ENCODE measurements around the gene TOPORS.
A peak's percentile ranks its signal among the peaks of the same experiment; 100 is the strongest.
"Not testable (repeated sequence)": the region's sequence is repeated elsewhere in the genome, so short reads cannot be mapped to it uniquely, and the experiment has no call there.

TOPORS gene

GRCh38 chr9:32566770-32567169 lies 14.4 kb upstream of the TOPORS start:
- DNase-seq (ENCODE audit: low read depth in 1 of 2, low spot score in 1 of 2): no peak

GRCh38 chr9:32565967-32566366 lies 13.6 kb upstream of the TOPORS start:
- DNase-seq (ENCODE audit: low read depth in 1 of 2, low spot score in 1 of 2): no peak

DNA sequence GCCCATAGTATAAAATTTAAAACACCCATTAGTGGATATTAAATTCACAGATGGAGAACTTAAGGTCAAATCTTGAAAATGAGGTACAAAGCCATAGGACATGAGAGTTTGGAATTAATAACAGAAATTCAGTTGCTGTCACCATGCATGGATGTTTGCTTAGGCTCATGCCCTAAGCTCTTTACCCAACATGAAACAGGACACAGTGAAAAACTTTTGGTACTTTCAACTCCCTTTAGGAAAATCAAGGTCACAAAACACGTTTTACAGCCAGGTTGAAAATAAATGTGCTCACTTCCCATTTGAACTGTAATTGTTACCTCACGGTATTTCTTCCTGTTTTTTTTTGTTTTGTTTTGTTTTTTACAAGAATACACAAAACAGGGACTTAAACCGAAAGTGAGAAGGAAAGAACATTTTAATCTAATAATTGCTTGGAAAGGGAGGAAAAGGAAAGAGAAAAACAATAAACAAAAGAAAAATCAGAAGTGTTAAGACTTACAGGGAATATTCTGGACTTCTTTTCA lies 6.1 kb upstream of the TOPORS start:
- DNase-seq (ENCODE audit: low read depth in 1 of 2, low spot score in 1 of 2): no peak

GRCh38 chr9:32554591-32554990 lies 2.2 kb upstream of the TOPORS start:
- DNase-seq (ENCODE audit: low read depth in 1 of 2, low spot score in 1 of 2): no peak

GRCh38 chr9:32554107-32554506 lies 1.7 kb upstream of the TOPORS start:
- no peak for DNase-seq (ENCODE audit: low read depth in 1 of 2, low spot score in 1 of 2)

DNA sequence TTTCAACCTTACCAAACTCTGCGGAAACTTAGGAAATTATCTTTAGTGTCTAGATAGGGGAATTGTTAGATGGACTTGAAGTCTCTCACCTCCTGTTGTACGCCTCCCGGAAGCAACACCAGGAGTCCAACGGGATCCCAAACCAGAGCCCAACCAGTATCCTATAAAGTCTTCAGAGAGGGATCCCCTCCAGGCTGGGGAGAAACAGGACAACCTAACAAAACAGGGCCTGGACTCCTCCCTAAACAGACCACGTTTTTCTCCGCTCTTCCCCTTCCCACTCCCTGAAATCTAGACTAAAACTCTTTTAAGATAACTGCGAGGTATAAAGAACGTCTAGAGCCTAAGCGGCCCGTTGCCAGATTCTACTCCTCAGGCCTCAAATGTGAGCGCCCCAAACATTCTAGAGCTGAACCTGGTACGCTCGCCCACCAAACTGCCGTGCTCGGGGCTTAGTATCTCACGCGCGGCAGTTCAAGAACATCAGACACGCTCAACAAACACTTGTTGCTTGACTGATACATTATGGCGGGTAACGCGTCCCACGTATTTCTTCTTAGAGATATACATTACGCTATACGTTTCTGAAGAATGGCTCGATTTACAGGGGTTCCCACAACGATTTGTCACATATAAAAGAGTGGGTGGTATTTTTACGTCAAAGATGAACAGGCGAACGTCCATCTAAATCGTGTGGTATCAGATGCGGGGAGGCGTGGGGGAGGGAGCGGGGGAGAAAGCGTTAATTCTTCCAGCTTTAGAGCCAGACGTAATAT lies 922 bp downstream of the TOPORS start:
- peak; percentile 3 to 17 for DNase-seq (ENCODE audit: low read depth in 1 of 2, low spot score in 1 of 2)

- DNase-seq (ENCODE audit: low read depth in 1 of 2, low spot score in 1 of 2): peak; percentile 89 to 91
Measured at GRCh38 chr9:32550562-32551275, 1.7 kb downstream of the TOPORS start.

DNA sequence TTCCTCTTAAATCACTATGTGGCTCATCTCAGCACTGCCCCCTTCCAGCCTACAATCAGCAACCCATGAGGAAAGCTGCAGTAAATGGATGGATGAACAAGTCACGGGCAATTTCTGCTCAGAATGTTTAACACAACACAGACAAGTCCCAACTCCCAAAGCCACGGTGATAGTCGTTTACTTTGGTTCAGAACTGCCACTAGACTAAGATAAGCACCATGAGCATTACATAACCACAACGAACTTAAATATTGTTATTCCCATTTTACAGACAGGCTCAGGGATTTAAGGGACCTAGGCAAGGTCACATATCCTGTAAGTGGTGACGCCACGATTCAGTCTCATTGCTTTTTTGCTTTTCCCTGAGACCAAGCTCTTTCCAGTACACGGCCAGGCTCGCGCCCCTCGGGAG lies 2.2 kb downstream of the TOPORS start:
- DNase-seq (ENCODE audit: low read depth in 1 of 2, low spot score in 1 of 2): no peak

- not testable (repeated sequence) for DNase-seq (ENCODE audit: low read depth in 1 of 2, low spot score in 1 of 2)
Measured at GRCh38 chr9:32548213-32548612, 4.2 kb downstream of the TOPORS start.

GRCh38 chr9:32545884-32546283 lies 6.5 kb downstream of the TOPORS start:
- no peak for DNase-seq (ENCODE audit: low read depth in 1 of 2, low spot score in 1 of 2)

- DNase-seq (ENCODE audit: low read depth in 1 of 2, low spot score in 1 of 2): no peak
Measured at GRCh38 chr9:32543047-32543446, 9.3 kb downstream of the TOPORS start.

DNA sequence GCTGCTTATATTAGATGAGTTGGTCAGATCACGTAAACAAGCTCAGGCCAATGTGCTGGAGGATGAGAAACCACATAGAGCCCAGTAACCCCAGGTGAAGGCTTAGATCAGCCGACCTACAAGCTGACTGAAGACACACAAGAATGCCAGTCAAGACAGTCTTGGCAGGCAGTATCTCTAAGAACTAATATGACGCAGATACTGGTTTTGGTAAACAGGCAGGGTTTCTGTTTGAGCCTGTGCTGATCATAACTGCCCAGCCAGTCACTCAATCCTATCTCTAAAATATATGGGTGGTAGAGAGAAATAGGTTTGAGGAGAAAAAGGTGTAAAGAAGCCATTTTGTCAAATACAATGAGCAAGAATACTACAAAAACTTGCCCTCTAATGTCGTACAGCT lies 18.6 kb downstream of the TOPORS start:
- DNase-seq (ENCODE audit: low read depth in 1 of 2, low spot score in 1 of 2): no peak

- no peak for DNase-seq (ENCODE audit: low read depth in 1 of 2, low spot score in 1 of 2)
Measured at GRCh38 chr9:32533336-32533735, 19.1 kb downstream of the TOPORS start.

DNA sequence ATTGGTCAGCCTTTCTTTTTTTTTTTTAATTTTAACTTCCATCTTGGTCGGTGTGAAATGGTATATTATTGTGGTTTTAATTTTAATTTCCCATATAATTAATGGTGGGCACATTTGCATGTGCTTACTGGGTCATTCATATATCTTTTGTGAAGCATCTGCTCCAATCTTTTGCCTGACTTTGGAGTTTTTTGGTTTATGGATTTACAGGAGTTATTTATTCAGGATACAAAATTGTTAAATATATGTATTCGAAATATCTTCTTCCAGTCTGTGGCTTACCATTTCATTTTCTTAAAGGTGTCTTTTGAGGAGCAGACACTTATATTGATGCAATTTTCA lies 25.7 kb downstream of the TOPORS start:
- no peak for DNase-seq (ENCODE audit: low read depth in 1 of 2, low spot score in 1 of 2)

GRCh38 chr9:32526041-32526706 lies 26.2 kb downstream of the TOPORS start, which contains the start of gene RIGI:
TSS of gene RIGI (minus strand) at chr9:32526196. CDS start at chr9:32526166, 30 bp downstream.
- DNase-seq (ENCODE audit: low read depth in 1 of 2, low spot score in 1 of 2): peak; percentile 49 to 52

GRCh38 chr9:32525709-32526030 lies 26.7 kb downstream of the TOPORS start:
- no peak for DNase-seq (ENCODE audit: low read depth in 1 of 2, low spot score in 1 of 2)

DNA sequence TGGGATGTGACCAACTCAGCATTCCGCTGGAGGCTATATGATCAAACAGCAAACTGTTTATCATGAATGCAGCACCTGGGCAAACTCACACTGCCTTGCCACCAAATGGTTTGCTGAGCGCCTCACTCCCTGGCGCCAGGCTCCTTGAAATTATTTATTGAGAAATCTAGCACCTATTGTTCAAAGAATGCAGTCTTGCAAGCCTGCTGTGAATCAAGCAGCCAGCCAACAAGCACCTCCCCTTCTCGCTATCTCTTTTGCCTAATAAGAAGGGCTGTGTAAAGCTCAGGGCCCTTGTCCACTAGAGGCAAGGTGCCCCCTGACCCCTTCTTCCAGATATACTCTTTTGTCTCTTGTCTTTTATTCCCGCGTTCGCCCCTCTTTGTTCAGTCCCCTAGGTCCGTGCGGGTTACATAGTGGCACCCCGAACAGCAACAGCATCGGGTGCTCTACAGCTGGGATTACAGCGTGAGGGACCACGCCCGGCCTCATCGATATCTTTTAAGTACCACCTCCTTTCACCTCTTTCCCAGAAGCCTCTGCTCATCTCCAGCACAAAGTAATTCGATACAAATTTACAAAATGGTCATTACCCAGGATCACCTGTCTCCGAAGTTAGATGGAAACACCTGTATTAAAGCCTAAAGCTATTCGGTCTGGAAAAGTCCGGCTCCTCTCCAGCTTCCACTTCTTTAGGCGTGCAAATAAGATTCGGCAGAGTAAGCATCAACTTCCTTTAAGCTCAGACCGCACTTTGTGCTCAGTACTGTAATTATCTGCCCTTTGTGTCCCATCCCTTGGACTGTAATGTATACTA lies 27.3 kb downstream of the TOPORS start:
- no peak for DNase-seq (ENCODE audit: low read depth in 1 of 2, low spot score in 1 of 2)

GRCh38 chr9:32524558-32524891 lies 27.9 kb downstream of the TOPORS start:
- not testable (repeated sequence) for DNase-seq (ENCODE audit: low read depth in 1 of 2, low spot score in 1 of 2)

GRCh38 chr9:32523910-32524309 lies 28.5 kb downstream of the TOPORS start:
- no peak for DNase-seq (ENCODE audit: low read depth in 1 of 2, low spot score in 1 of 2)

GRCh38 chr9:32518276-32518675 lies 34.1 kb downstream of the TOPORS start:
- no peak for DNase-seq (ENCODE audit: low read depth in 1 of 2, low spot score in 1 of 2)

DNA sequence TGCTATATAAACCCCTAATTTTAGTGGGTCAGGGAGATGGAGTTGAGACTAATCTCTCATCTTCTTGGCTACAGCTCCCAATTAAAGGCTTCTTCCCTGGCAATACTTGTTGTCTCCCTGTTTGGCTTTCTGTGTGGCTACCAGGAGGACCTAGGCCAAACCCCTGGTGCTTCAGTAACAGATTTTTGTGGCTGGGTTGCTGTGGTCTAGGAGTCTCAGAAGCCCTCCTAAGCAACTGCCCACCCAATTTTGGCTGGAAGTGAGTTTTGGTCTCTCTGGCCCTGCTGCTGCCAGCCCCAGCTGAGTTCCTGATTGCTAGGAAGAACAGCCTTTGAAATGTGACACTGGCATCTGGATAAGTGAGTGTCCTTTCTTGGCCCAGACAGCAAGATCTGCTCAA lies 36.1 kb downstream of the TOPORS start:
- no peak for DNase-seq (ENCODE audit: low read depth in 1 of 2, low spot score in 1 of 2)
